Endothelial cell of umbilical vein (primary cell): Measurements from ENCODE around the gene DGKD. TPM values are rescaled to one million over a fixed set of nuclear protein-coding genes. Genes with fewer than 3 reads are reported as not detected.

Experiments
- BruUV-seq: library from RNA; stranded (reverse); fragments of 400-500 nt; replicated peaks from 2 replicates; lab custom pipeline; 2021; lab: Mats Ljungman, UMichigan
- CTCF ChIA-PET: fragments of 300-600, 350-600 bp; sonication (Branson Sonifier 250); formaldehyde crosslinking; loops from one replicate; lab custom pipeline; 2021; ENCODE audit warnings: antibody characterized with exemption, inconsistent platforms; lab: Charles Lee
- POLR2A ChIA-PET: fragments of 300-600, 350-600 bp; sonication (Branson Sonifier 250); formaldehyde crosslinking; loops from one replicate; lab custom pipeline; 2021; ENCODE audit warnings: antibody characterized with exemption, inconsistent platforms; lab: Charles Lee
- DNase-seq: peaks from one replicate; pipeline ENCODE4 v3.0.0-alpha.2; 2011; ENCODE audit warnings: low read depth, low spot score
- FAIRE-seq: peaks from 2 replicates; lab custom pipeline; 2011; peaks lifted over from hg19 to GRCh38; lab: Jason Lieb, UNC
- H2AFZ ChIP-seq: 2 replicates; pipeline ENCODE4 v1.6.0; 2012; ENCODE audit warnings: low read depth, low read length, control low read depth, inconsistent platforms
- H3K27ac ChIP-seq: 2 replicates; pipeline ENCODE4 v1.5.1; 2011; ENCODE audit warnings: low read depth, mild to moderate bottlenecking, control low read depth, low read length, moderate library complexity; ENCODE audit not compliant: insufficient read depth
- H3K27me3 ChIP-seq, 2 experiments: 2 replicates each; pipeline versions ENCODE4 v1.6.0 to v1.6.1; 2011; ENCODE audit warnings: low read length in 2 of 2, mixed read lengths in 1 of 2; ENCODE audit not compliant: control insufficient read depth in 2 of 2, insufficient read depth in 2 of 2
- H3K36me3 ChIP-seq, 2 experiments: 2 replicates in 1 of 2; 3 replicates in 1 of 2; pipeline ENCODE4 v1.5.1; 2011; ENCODE audit warnings: low read length in 2 of 2, mild to moderate bottlenecking in 1 of 2, moderate library complexity in 1 of 2; ENCODE audit not compliant: control insufficient read depth in 2 of 2, insufficient read depth in 2 of 2; ENCODE audit errors: extremely low read depth in 1 of 2
- H3K4me1 ChIP-seq: 3 replicates; pipeline ENCODE4 v1.5.1; 2011; ENCODE audit warnings: mild to moderate bottlenecking, low read length; ENCODE audit not compliant: control insufficient read depth, insufficient read depth; ENCODE audit errors: extremely low read depth
- H3K4me2 ChIP-seq: 2 replicates; pipeline ENCODE4 v1.6.1; 2011; ENCODE audit warnings: low read length, control low read depth, mixed read lengths; ENCODE audit not compliant: insufficient read depth
- H3K4me3 ChIP-seq, 3 experiments: fragments of 200-600 bp in 1 of 3; sonication (generic), shearing (Covaris generic) in 1 of 3; replicated peaks in 1 of 3; 2 replicates each; pipeline ENCODE4 v1.5.1; 2011 to 2016; ENCODE audit warnings: control low read depth in 3 of 3, low read length in 3 of 3, mild to moderate bottlenecking in 2 of 3, inconsistent platforms in 1 of 3, low read depth in 1 of 3, moderate library complexity in 1 of 3; ENCODE audit not compliant: insufficient read depth in 1 of 3
- H3K79me2 ChIP-seq: 2 replicates; pipeline ENCODE4 v1.6.0; 2012; ENCODE audit warnings: low read length, inconsistent platforms; ENCODE audit not compliant: control insufficient read depth, insufficient read depth
- H3K9ac ChIP-seq: replicated peaks from 2 replicates; pipeline ENCODE3; 2011; ENCODE audit warnings: low read length, control low read depth; ENCODE audit not compliant: insufficient read depth; ENCODE audit errors: extremely low read depth
- H3K9me1 ChIP-seq: replicated peaks from 3 replicates; pipeline ENCODE4 v1.6.0; 2011; ENCODE audit warnings: mild to moderate bottlenecking, low read length; ENCODE audit not compliant: control insufficient read depth, insufficient read depth; ENCODE audit errors: extremely low read depth
- H3K9me3 ChIP-seq: replicated peaks from 2 replicates; pipeline ENCODE4 v1.5.1; 2012; ENCODE audit warnings: low read length, inconsistent platforms; ENCODE audit not compliant: control insufficient read depth, insufficient read depth
- H4K20me1 ChIP-seq: replicated peaks from 2 replicates; pipeline ENCODE3; 2011; ENCODE audit warnings: mild to moderate bottlenecking, low read length; ENCODE audit not compliant: control insufficient read depth, insufficient read depth; ENCODE audit errors: extremely low read depth
- CTCF ChIP-seq, 2 donors: IDR thresholded peaks; 1 replicate in 1 of 2; 2 replicates in 1 of 2; pipeline ENCODE4 v1.5.1; 2011; ENCODE audit warnings: low read length in 2 of 2, mild to moderate bottlenecking in 2 of 2, moderate library complexity in 2 of 2, control low read depth in 1 of 2, inconsistent platforms in 1 of 2, low read depth in 1 of 2; ENCODE audit not compliant: insufficient read depth in 1 of 2; ENCODE audit errors: extremely low read depth in 1 of 2
- EZH2 ChIP-seq: IDR thresholded peaks from 2 replicates; pipeline ENCODE4 v1.6.1; 2012; ENCODE audit warnings: borderline replicate concordance, low read depth, mild to moderate bottlenecking, moderate library complexity, low read length, inconsistent platforms; ENCODE audit not compliant: severe bottlenecking
- FOS ChIP-seq: IDR thresholded peaks from 2 replicates; pipeline ENCODE4 v1.6.1; 2011; ENCODE audit warnings: mild to moderate bottlenecking, low read length, moderate library complexity, borderline replicate concordance; ENCODE audit not compliant: insufficient read depth
- GATA2 ChIP-seq: IDR thresholded peaks from 2 replicates; pipeline ENCODE4 v1.7.0; 2011; ENCODE audit warnings: low read depth, mild to moderate bottlenecking, moderate library complexity, mixed read lengths, low read length; ENCODE audit not compliant: insufficient read length, insufficient read depth
- JUN ChIP-seq: IDR thresholded peaks from 2 replicates; pipeline ENCODE4 v1.6.1; 2011; ENCODE audit warnings: borderline replicate concordance, low read depth; ENCODE audit not compliant: insufficient read length, insufficient read depth
- MAX ChIP-seq: IDR thresholded peaks from 2 replicates; pipeline ENCODE4 v1.6.1; 2011; ENCODE audit not compliant: insufficient read depth, insufficient read length
- MYC ChIP-seq: IDR thresholded peaks from one replicate; pipeline ENCODE4 v1.6.1; 2011; ENCODE audit warnings: mild to moderate bottlenecking, low read depth, low read length
- POLR2A ChIP-seq: IDR thresholded peaks from 2 replicates; pipeline ENCODE4 v1.6.1; 2012; ENCODE audit warnings: low read depth, mild to moderate bottlenecking, control low read depth, low read length
- POLR2AphosphoS5 ChIP-seq: IDR thresholded peaks from 2 replicates; pipeline ENCODE4 v1.6.1; 2012; ENCODE audit warnings: low read depth, mild to moderate bottlenecking, control low read depth, low read length, moderate library complexity; ENCODE audit not compliant: insufficient read depth
- dilution Hi-C: fragments of 300-500 bp; cut with MboI; formaldehyde crosslinking; loops from one replicate; pipeline ENCODE4 v1.15.0; 2019; ENCODE audit warnings: low sequenced_read_pairs; ENCODE audit not compliant: extremely low pct_ligation_motif_present
- intact Hi-C: fragments of 100-400 bp; cut with micrococcal nuclease; formaldehyde crosslinking; loops from one replicate; pipeline ENCODE4 v1.10.0; 2022
- polyA plus RNA-seq, 4 experiments: library from polyadenylated mRNA; depleted of rRNA in 3 of 4; stranded (reverse) in 3 of 4; unstranded in 1 of 4; fragments of >200 nt; gene quantifications; 2 replicates each; pipeline versions ENCODE4 v1.2.1 to v1.2.3, GENCODE V29; 2011 to 2012; ENCODE audit warnings: missing spikeins in 1 of 4
- total RNA-seq: library from RNA; stranded (reverse); gene quantifications from 2 replicates; pipeline ENCODE4 v1.2.3, GENCODE V29; 2021

DGKD gene
- total and polyA plus RNA-seq, 2 donors (not counting 3 experiments of a cell fraction or from before 2014, with no cell fraction given) = 10.8 to 36.6 TPM

GRCh38 chr2:233459426-233459825, 105.1 kb downstream of the DGKD start:
- intact Hi-C loops = no loop called here
- Histone ChIP-seq H3K4me3 (no peak overlapping the region), H2AFZ (no peak overlapping the region), H3K27ac (no peak overlapping the region), H3K9me3 (no peaks in the 10 kb centered on the region), H3K4me2 (no peak overlapping the region), H3K27me3 (no peaks in the 10 kb centered on the region), H3K36me3 (peaks cover 0 to 20% of the 10 kb centered on the region in 2 experiments), H4K20me1 (no peaks in the 10 kb centered on the region), H3K9me1 (no peaks in the 10 kb centered on the region), H3K79me2 (no peaks in the 10 kb centered on the region), H3K9ac (no peak overlapping the region), H3K4me1 (no peaks in the 10 kb centered on the region)
- POLR2A ChIA-PET = no interaction called here
- CTCF ChIA-PET = interaction anchor here (3.6 kb wide), 1 partner anchor 11 kb away, joined by 16 read pairs; no protein-coding TSS in a partner anchor
- DNase-seq = no peak
- no peak for TF ChIP-seq POLR2A
- no peak for TF ChIP-seq MAX
- no peak for TF ChIP-seq CTCF (IDR thresholded peaks at IDR 0.05; ENCODE audit: extremely low read depth in 1 of 2, insufficient read depth in 1 of 2, low read depth in 1 of 2, low read length in 2 of 2)
- TF ChIP-seq GATA2 = no peak
- no peak for TF ChIP-seq FOS
- no peak for TF ChIP-seq EZH2
- TF ChIP-seq POLR2AphosphoS5 = no peak
- no peak for TF ChIP-seq MYC
- TF ChIP-seq JUN = no peak
- dilution Hi-C loops = no loop called here
- no TSS peak for BruUV-seq
- no peak for FAIRE-seq
